Fibroblast of lung (primary cell): ENCODE results near the gene ZNF423. TPM values are rescaled to one million over a fixed set of nuclear protein-coding genes. Genes with fewer than 3 reads are reported as not detected.

ENCODE experiments used
- DNase-seq, 2 donors: peaks; one replicate each; pipeline versions ENCODE4 v3.0.0 to v3.0.0-alpha.2; 2010; ENCODE audit warnings: low read depth in 2 of 2
- H2AFZ ChIP-seq: 2 replicates; pipeline ENCODE4 v1.5.1; 2012; ENCODE audit warnings: low read length, control low read depth, inconsistent platforms
- H3K27ac ChIP-seq: 2 replicates; pipeline ENCODE4 v1.5.1; 2011; ENCODE audit warnings: low read length, control low read depth; ENCODE audit not compliant: insufficient read depth
- H3K27me3 ChIP-seq: 2 replicates; pipeline ENCODE4 v1.5.1; 2011; ENCODE audit warnings: mild to moderate bottlenecking, low read length; ENCODE audit not compliant: control insufficient read depth, insufficient read depth
- H3K36me3 ChIP-seq: 2 replicates; pipeline ENCODE4 v1.5.1; 2011; ENCODE audit warnings: low read length; ENCODE audit not compliant: control insufficient read depth, insufficient read depth
- H3K4me1 ChIP-seq: 2 replicates; pipeline ENCODE4 v1.5.1; 2011; ENCODE audit warnings: low read length; ENCODE audit not compliant: control insufficient read depth, insufficient read depth; ENCODE audit errors: extremely low read depth
- H3K4me2 ChIP-seq: 2 replicates; pipeline ENCODE4 v1.5.1; 2011; ENCODE audit warnings: low read length, control low read depth; ENCODE audit not compliant: insufficient read depth; ENCODE audit errors: extremely low read depth
- H3K4me3 ChIP-seq, 4 experiments: fragments of 200-600 bp in 1 of 4; sonication (generic) in 1 of 4; replicated peaks in 1 of 4; 2 replicates each; pipeline ENCODE4 v1.5.1; 2011 to 2016; ENCODE audit warnings: low read length in 4 of 4, low read depth in 3 of 4, mild to moderate bottlenecking in 3 of 4, control low read depth in 2 of 4, inconsistent platforms in 1 of 4, mixed read lengths in 1 of 4; ENCODE audit not compliant: insufficient read depth in 1 of 4; ENCODE audit errors: control extremely low read depth in 1 of 4
- H3K79me2 ChIP-seq: 2 replicates; pipeline ENCODE4 v1.5.1; 2012; ENCODE audit warnings: mild to moderate bottlenecking, low read length, inconsistent platforms; ENCODE audit not compliant: control insufficient read depth, insufficient read depth
- H3K9ac ChIP-seq: 2 replicates; pipeline ENCODE4 v1.5.1; 2011; ENCODE audit warnings: mild to moderate bottlenecking, low read length, control low read depth; ENCODE audit not compliant: insufficient read depth
- H3K9me3 ChIP-seq: 2 replicates; pipeline ENCODE4 v1.5.1; 2012; ENCODE audit warnings: low read depth, low read length; ENCODE audit not compliant: control insufficient read depth, insufficient read depth
- H4K20me1 ChIP-seq: 2 replicates; pipeline ENCODE4 v1.5.1; 2011; ENCODE audit warnings: low read length; ENCODE audit not compliant: control insufficient read depth, insufficient read depth; ENCODE audit errors: extremely low read depth
- EZH2 ChIP-seq: IDR thresholded peaks from 2 replicates; pipeline ENCODE4 v1.5.1; 2012; ENCODE audit warnings: low read length, control low read depth, mild to moderate bottlenecking; ENCODE audit errors: missing control alignments
- polyA plus RNA-seq, 2 donors: library from polyadenylated mRNA; depleted of rRNA in 1 of 2; stranded (reverse) in 1 of 2; unstranded in 1 of 2; fragments of >200 nt; gene quantifications; 2 replicates each; pipeline ENCODE4 v1.2.1, GENCODE V29; 2011 to 2012; ENCODE audit warnings: missing spikeins in 1 of 2
- total RNA-seq: library from RNA; depleted of rRNA; stranded (reverse); fragments of >200 nt; gene quantifications from 2 replicates; pipeline ENCODE4 v1.2.1, GENCODE V29; 2014
- TF ChIP-seq, protein P1 (sequence below), 2 donors: IDR thresholded peaks in 1 of 2; conservative IDR thresholded peaks in 1 of 2; 1 replicate in 1 of 2; 2 replicates in 1 of 2; pipeline ENCODE4 v1.5.1; 2011 to 2012; ENCODE audit warnings: low read length in 2 of 2, control low read depth in 1 of 2, inconsistent platforms in 1 of 2, low read depth in 1 of 2, mild to moderate bottlenecking in 1 of 2

Gene ZNF423
- total and polyA plus RNA-seq, 2 donors (not counting 1 experiment from before 2014, with no cell fraction given) = 0.07 to 0.17 TPM

DNA sequence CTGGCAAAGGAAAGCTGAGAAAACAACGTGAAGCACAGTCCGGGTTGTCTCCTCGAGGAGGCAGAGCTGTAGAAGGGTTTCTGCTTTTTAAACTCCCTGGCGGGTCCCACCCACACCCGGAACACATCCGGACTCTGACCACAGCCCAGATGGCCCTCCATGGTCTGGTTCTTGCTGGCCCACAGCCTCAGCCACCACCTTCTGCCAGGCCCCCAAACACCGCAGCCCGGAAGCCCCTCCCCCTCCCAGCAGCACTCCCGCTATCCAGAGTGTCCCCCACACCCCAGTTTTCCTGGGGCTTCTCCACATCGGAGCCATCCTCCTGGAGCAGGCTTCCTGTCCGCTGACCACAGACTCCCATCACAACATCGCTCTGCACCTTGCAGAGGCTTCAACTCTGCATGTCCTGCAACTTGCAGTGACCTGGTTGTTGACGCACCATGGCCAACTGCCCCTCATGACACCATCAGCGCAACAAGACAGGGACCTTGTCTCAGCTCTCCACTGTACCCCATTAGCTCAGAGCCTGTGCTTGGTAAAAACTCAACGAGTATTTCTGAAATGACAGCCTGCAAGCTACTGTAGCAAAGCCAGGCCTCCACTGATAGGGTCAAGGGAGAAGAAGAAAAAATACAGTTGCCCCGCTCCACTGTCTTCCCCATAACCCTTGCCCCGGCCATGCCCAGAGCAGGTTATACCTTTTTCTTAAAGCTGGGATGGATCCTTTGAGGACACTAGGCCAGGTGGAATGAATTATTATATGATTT, 352.5 kb downstream of the ZNF423 start:
- Histone ChIP-seq H3K27ac (no peak overlapping the region), H3K4me2 (no peak overlapping the region), H2AFZ (no peak overlapping the region), H3K79me2 (no peaks in the 10 kb centered on the region), H3K4me3 (no peak overlapping the region), H3K36me3 (no peaks in the 10 kb centered on the region), H4K20me1 (no peaks in the 10 kb centered on the region), H3K9me3 (no peaks in the 10 kb centered on the region), H3K9ac (no peak overlapping the region), H3K4me1 (no peaks in the 10 kb centered on the region), H3K27me3 (no peaks in the 10 kb centered on the region)
- no peak for DNase-seq
- TF ChIP-seq, protein P1, sequence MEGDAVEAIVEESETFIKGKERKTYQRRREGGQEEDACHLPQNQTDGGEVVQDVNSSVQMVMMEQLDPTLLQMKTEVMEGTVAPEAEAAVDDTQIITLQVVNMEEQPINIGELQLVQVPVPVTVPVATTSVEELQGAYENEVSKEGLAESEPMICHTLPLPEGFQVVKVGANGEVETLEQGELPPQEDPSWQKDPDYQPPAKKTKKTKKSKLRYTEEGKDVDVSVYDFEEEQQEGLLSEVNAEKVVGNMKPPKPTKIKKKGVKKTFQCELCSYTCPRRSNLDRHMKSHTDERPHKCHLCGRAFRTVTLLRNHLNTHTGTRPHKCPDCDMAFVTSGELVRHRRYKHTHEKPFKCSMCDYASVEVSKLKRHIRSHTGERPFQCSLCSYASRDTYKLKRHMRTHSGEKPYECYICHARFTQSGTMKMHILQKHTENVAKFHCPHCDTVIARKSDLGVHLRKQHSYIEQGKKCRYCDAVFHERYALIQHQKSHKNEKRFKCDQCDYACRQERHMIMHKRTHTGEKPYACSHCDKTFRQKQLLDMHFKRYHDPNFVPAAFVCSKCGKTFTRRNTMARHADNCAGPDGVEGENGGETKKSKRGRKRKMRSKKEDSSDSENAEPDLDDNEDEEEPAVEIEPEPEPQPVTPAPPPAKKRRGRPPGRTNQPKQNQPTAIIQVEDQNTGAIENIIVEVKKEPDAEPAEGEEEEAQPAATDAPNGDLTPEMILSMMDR (conservative IDR thresholded peaks at IDR 0.05 in 1 of 2, IDR thresholded peaks at IDR 0.05 in 1 of 2; ENCODE audit: low read depth in 1 of 2, low read length in 2 of 2) = no peak
- no peak for TF ChIP-seq EZH2

DNA sequence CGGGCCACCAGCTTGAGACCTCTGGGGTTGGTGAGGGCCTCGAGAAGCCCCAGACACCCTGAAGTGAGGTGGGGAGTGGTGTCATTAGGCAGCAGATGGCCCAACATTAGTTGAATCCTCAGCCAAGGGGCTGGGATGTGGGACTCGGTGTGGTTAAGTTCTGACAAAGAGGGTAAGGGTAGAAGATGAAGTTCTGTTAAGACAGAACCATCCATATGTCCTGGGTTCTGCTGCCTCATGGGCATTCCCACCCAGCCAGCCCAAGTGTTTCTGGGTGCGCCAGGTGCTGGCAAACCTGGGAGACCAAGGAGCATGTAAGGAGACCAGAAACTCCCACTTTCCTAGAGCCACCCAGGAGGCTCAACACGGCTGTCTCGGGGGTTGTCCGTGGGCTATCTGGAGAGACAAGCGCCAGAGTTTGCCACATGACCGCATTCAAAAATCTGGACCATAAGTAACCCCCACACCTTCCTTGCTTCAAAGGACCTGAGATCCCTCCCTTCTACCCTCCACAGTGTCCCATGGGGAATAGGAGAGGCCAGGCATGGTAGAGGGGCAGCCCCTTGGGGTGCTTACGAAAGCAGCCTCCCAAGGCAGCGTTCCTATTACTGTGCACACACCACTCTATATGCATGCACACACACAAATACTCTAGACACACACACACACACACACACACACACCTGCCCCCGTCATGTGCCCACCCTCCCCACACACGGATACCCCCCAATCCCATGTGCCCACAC, 353.6 kb downstream of the ZNF423 start:
- no peaks in the 10 kb centered on the region for H3K4me1 ChIP-seq
- DNase-seq = no peak
- no peaks in the 10 kb centered on the region for H3K9me3 ChIP-seq
- no peak overlapping the region for H3K9ac ChIP-seq
- no peaks in the 10 kb centered on the region for H3K36me3 ChIP-seq
- no peak overlapping the region for H2AFZ ChIP-seq
- TF ChIP-seq, protein P1 (conservative IDR thresholded peaks at IDR 0.05 in 1 of 2, IDR thresholded peaks at IDR 0.05 in 1 of 2; ENCODE audit: low read depth in 1 of 2, low read length in 2 of 2) = no peak
- TF ChIP-seq EZH2 = no peak
- H4K20me1 ChIP-seq = no peaks in the 10 kb centered on the region
- H3K27me3 ChIP-seq = no peaks in the 10 kb centered on the region
- no peak overlapping the region for H3K4me3 ChIP-seq
- H3K79me2 ChIP-seq = no peaks in the 10 kb centered on the region
- H3K4me2 ChIP-seq = no peak overlapping the region
- no peak overlapping the region for H3K27ac ChIP-seq

DNA sequence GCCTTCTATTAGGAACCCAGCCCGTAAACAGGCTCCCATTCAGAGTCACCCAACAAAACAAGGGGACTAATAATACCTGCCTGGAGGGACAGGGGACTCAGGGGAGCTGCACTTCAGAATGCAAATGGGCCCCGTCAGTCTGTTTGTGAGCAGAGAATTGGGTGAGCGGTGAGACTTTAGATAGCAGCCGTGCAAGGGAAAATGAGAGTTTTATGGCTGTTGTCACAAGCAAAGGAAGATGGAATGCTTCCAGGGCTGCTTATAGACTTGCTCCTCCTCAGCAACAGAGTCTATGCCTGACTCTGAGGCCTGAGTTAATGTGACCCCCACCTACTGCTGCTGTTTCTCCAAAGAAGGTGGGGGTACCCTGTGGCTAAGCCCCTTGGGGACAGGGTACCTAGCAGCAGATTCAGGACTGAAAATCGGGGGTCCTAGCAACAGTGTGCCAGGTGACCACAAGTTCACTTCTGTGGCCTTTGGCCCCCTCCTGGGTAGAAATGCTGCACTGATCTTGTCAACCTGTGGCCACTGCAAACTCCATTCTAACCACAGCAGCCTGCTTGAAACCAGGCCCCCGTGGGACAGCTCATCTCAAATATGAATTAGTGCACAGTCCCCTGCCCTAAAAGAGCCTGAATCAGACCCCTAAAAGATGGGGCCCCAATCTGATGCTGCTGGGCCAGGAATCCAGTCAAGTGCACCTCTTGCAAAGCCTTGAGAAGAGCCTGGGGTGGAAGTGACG, 355.9 kb downstream of the ZNF423 start:
- Histone ChIP-seq H3K27ac (no peak overlapping the region), H3K9me3 (no peaks in the 10 kb centered on the region), H2AFZ (no peak overlapping the region), H4K20me1 (no peaks in the 10 kb centered on the region), H3K4me2 (no peak overlapping the region), H3K4me3 (no peak overlapping the region), H3K4me1 (no peaks in the 10 kb centered on the region), H3K27me3 (no peaks in the 10 kb centered on the region), H3K79me2 (no peaks in the 10 kb centered on the region), H3K9ac (no peak overlapping the region), H3K36me3 (no peaks in the 10 kb centered on the region)
- no peak for DNase-seq
- no peak for TF ChIP-seq EZH2
- TF ChIP-seq, protein P1 (conservative IDR thresholded peaks at IDR 0.05 in 1 of 2, IDR thresholded peaks at IDR 0.05 in 1 of 2; ENCODE audit: low read depth in 1 of 2, low read length in 2 of 2) = no peak
